MM.1S (cell line): ENCODE measurements around the gene RPS6KA2.

Experiments used
- CTCF ChIP-seq: fragments of 300-600 bp; sonication (generic); IDR thresholded peaks from 2 replicates; pipeline ENCODE4 v1.5.1; 2016; ENCODE audit warnings: antibody characterized with exemption, low read length, mixed read lengths
- EZH2phosphoT487 ChIP-seq: fragments of 300-600 bp; sonication (generic); IDR thresholded peaks from 2 replicates; pipeline ENCODE4 v1.6.1; 2018; ENCODE audit warnings: antibody characterized with exemption, low read length

GRCh38 chr6:166375013-166375412, 252.0 kb downstream of the RPS6KA2 start:
- TF ChIP-seq CTCF, result no peak
- TF ChIP-seq EZH2phosphoT487, result no peak
